Neural cell (in vitro differentiated cells): ENCODE results near the gene PSMA4. TPM values are rescaled to one million over a fixed set of nuclear protein-coding genes. Genes with fewer than 3 reads are reported as not detected.
A peak's percentile ranks its signal among the peaks of the same experiment; 100 is the strongest.

ENCODE experiments used
- H2AFZ ChIP-seq: fragments of 200-600, 300-800 bp; sonication (generic), shearing (Covaris generic); 2 replicates; pipeline ENCODE4 v1.6.0; 2014; ENCODE audit warnings: low read depth, mild to moderate bottlenecking, antibody characterized with exemption, low read length, moderate library complexity
- H3F3A ChIP-seq: fragments of 200-600 bp; shearing (Covaris generic); 2 replicates; pipeline ENCODE4 v1.6.1; 2016; ENCODE audit warnings: mild to moderate bottlenecking, moderate library complexity, mixed read lengths, antibody characterized with exemption, low read length; ENCODE audit not compliant: insufficient read depth, poor library complexity, severe bottlenecking
- H3K27ac ChIP-seq: fragments of 200-600, 300-800 bp; sonication (generic), shearing (Covaris generic); 2 replicates; pipeline ENCODE4 v1.5.1; 2014; ENCODE audit warnings: mild to moderate bottlenecking, low read length, moderate library complexity
- H3K27me3 ChIP-seq: fragments of 300-800, 200-600 bp; sonication (generic), shearing (Covaris generic); 2 replicates; pipeline ENCODE4 v1.6.0; 2014; ENCODE audit warnings: mild to moderate bottlenecking, low read depth, low read length, moderate library complexity; ENCODE audit not compliant: insufficient read depth
- H3K36me3 ChIP-seq: fragments of 300-800, 200-600 bp; sonication (generic), shearing (Covaris generic); 2 replicates; pipeline ENCODE4 v1.5.1; 2014; ENCODE audit warnings: mild to moderate bottlenecking, antibody characterized with exemption, low read length, moderate library complexity; ENCODE audit not compliant: insufficient read depth
- H3K4me2 ChIP-seq: fragments of 300-800, 200-600 bp; sonication (generic), shearing (Covaris generic); 2 replicates; pipeline ENCODE4 v1.6.0; 2014; ENCODE audit warnings: mild to moderate bottlenecking, low read length
- H3K4me3 ChIP-seq: fragments of 300-800, 200-600 bp; sonication (generic), shearing (Covaris generic); 2 replicates; pipeline ENCODE4 v1.5.1; 2014; ENCODE audit warnings: mild to moderate bottlenecking, low read length, moderate library complexity
- H3K79me2 ChIP-seq: fragments of 200-600 bp; shearing (Covaris generic); replicated peaks from 2 replicates; pipeline ENCODE4 v1.6.0; 2014; ENCODE audit warnings: mild to moderate bottlenecking, low read length, moderate library complexity; ENCODE audit not compliant: insufficient read depth
- H3K9ac ChIP-seq: fragments of 300-800, 200-600 bp; sonication (generic), shearing (Covaris generic); 2 replicates; pipeline ENCODE4 v1.6.1; 2016; ENCODE audit warnings: mild to moderate bottlenecking, low read length, mixed read lengths
- H3K9me2 ChIP-seq: fragments of 200-600 bp; shearing (Covaris generic); 2 replicates; pipeline ENCODE4 v1.6.1; 2016; ENCODE audit warnings: mild to moderate bottlenecking, low read length, mixed read lengths; ENCODE audit not compliant: insufficient read depth
- H3K9me3 ChIP-seq: fragments of 200-600, 300-800 bp; sonication (generic), shearing (Covaris generic); 2 replicates; pipeline ENCODE4 v1.6.1; 2016; ENCODE audit warnings: mild to moderate bottlenecking, mixed run types, low read length, moderate library complexity, mixed read lengths
- H4K20me1 ChIP-seq: fragments of 200-600 bp; shearing (Covaris generic); 2 replicates; pipeline ENCODE4 v1.6.1; 2016; ENCODE audit warnings: mild to moderate bottlenecking, mixed run types; ENCODE audit not compliant: insufficient read depth
- EP300 ChIP-seq: fragments of 450-650 bp; conservative IDR thresholded peaks from 2 replicates; pipeline ENCODE4 v1.6.1; 2014; ENCODE audit warnings: antibody characterized with exemption, mild to moderate bottlenecking, moderate library complexity; ENCODE audit not compliant: poor library complexity, severe bottlenecking
- EZH2 ChIP-seq: fragments of 200-600, 300-800 bp; shearing (Covaris generic), sonication (generic); IDR thresholded peaks from 2 replicates; pipeline ENCODE4 v1.6.1; 2014; ENCODE audit warnings: antibody characterized with exemption, low read length, borderline replicate concordance, mild to moderate bottlenecking; ENCODE audit not compliant: insufficient read depth, poor library complexity, severe bottlenecking
- MXI1 ChIP-seq: fragments of 450-650 bp; conservative IDR thresholded peaks from 2 replicates; pipeline ENCODE4 v1.6.1; 2014; ENCODE audit warnings: antibody characterized with exemption, mild to moderate bottlenecking; ENCODE audit not compliant: poor library complexity, severe bottlenecking
- POLR2AphosphoS5 ChIP-seq: IDR thresholded peaks from 2 replicates; pipeline ENCODE4 v1.6.1; 2012
- RAD21 ChIP-seq: fragments of 450-650 bp; conservative IDR thresholded peaks from 2 replicates; pipeline ENCODE4 v1.6.1; 2014; ENCODE audit warnings: antibody characterized with exemption, mild to moderate bottlenecking, moderate library complexity
- REST ChIP-seq: IDR thresholded peaks from 2 replicates; pipeline ENCODE4 v1.6.1; 2012; ENCODE audit warnings: borderline replicate concordance
- SMC3 ChIP-seq: fragments of 450-650 bp; conservative IDR thresholded peaks from 2 replicates; pipeline ENCODE4 v1.6.1; 2014; ENCODE audit warnings: antibody characterized with exemption, mild to moderate bottlenecking, moderate library complexity; ENCODE audit not compliant: poor library complexity
- TAF1 ChIP-seq: IDR thresholded peaks from 2 replicates; pipeline ENCODE4 v1.6.1; 2012; ENCODE audit warnings: low read depth
- polyA plus RNA-seq: library from polyadenylated mRNA; depleted of rRNA; stranded (reverse); fragments of >200 nt; gene quantifications from 2 replicates; pipeline ENCODE4 v1.2.3, GENCODE V29; 2014
- TF ChIP-seq, protein P1 (sequence below): fragments of 450-650 bp; IDR thresholded peaks from 2 replicates; pipeline ENCODE4 v1.5.1; 2014; ENCODE audit warnings: antibody characterized with exemption, mild to moderate bottlenecking, moderate library complexity; ENCODE audit not compliant: poor library complexity, severe bottlenecking

PSMA4 gene
- polyA plus RNA-seq, 1 donor from 2014 or later, result 421 TPM

GRCh38 chr15:78540871-78541743, 863 bp downstream of the PSMA4 start:
- Histone ChIP-seq H4K20me1 (no peaks in the 10 kb centered on the region), H3K9me2 (no peaks in the 10 kb centered on the region), H3K9me3 (no peaks in the 10 kb centered on the region), H2AFZ (peak overlapping the region; percentile 93), H3F3A (no peaks in the 10 kb centered on the region), H3K36me3 (peaks cover 9% of the 10 kb centered on the region), H3K27ac (peak overlapping the region; percentile 91), H3K4me3 (peak overlapping the region; percentile 94), H3K9ac (peak overlapping the region; percentile 93), H3K27me3 (no peaks in the 10 kb centered on the region), H3K4me2 (peak overlapping the region; percentile 71), H3K79me2 (peaks cover 23% of the 10 kb centered on the region)
- TF ChIP-seq, protein P1, sequence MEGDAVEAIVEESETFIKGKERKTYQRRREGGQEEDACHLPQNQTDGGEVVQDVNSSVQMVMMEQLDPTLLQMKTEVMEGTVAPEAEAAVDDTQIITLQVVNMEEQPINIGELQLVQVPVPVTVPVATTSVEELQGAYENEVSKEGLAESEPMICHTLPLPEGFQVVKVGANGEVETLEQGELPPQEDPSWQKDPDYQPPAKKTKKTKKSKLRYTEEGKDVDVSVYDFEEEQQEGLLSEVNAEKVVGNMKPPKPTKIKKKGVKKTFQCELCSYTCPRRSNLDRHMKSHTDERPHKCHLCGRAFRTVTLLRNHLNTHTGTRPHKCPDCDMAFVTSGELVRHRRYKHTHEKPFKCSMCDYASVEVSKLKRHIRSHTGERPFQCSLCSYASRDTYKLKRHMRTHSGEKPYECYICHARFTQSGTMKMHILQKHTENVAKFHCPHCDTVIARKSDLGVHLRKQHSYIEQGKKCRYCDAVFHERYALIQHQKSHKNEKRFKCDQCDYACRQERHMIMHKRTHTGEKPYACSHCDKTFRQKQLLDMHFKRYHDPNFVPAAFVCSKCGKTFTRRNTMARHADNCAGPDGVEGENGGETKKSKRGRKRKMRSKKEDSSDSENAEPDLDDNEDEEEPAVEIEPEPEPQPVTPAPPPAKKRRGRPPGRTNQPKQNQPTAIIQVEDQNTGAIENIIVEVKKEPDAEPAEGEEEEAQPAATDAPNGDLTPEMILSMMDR, result no peak
- TF ChIP-seq REST, result no peak
- TF ChIP-seq MXI1, result peak; percentile 41
- TF ChIP-seq EP300, result no peak

- peaks cover 9% of the 10 kb centered on the region for H3K36me3 ChIP-seq
- H3K27ac ChIP-seq, result no peak overlapping the region
- H3K9ac ChIP-seq, result peak overlapping the region; percentile 93
- no peaks in the 10 kb centered on the region for H3F3A ChIP-seq
- H2AFZ ChIP-seq, result no peak overlapping the region
- H3K9me2 ChIP-seq, result no peaks in the 10 kb centered on the region
- H3K27me3 ChIP-seq, result no peaks in the 10 kb centered on the region
- TF ChIP-seq MXI1, result no peak
- no peak for TF ChIP-seq REST
- TF ChIP-seq, protein P1, result no peak
- no peak for TF ChIP-seq RAD21
- TF ChIP-seq EP300, result no peak
- TF ChIP-seq SMC3, result no peak
- no peak for TF ChIP-seq EZH2
- no peak for TF ChIP-seq POLR2AphosphoS5
- TF ChIP-seq TAF1, result no peak
- H3K4me3 ChIP-seq, result peak overlapping the region; percentile 94
- no peaks in the 10 kb centered on the region for H4K20me1 ChIP-seq
- H3K9me3 ChIP-seq, result no peaks in the 10 kb centered on the region
- H3K79me2 ChIP-seq, result peaks cover 23% of the 10 kb centered on the region
- peak overlapping the region; percentile 71 for H3K4me2 ChIP-seq
Observed at GRCh38 chr15:78541744-78542034, 1.4 kb downstream of the PSMA4 start.
